Fibroblast of lung (primary cell): ENCODE data around the gene SLC26A2.

ENCODE experiments used
- CTCF ChIP-seq, 2 donors: IDR thresholded peaks in 1 of 2; conservative IDR thresholded peaks in 1 of 2; 1 replicate in 1 of 2; 2 replicates in 1 of 2; pipeline ENCODE4 v1.5.1; 2011 to 2012; ENCODE audit warnings: low read length in 2 of 2, control low read depth in 1 of 2, inconsistent platforms in 1 of 2, low read depth in 1 of 2, mild to moderate bottlenecking in 1 of 2
- EZH2 ChIP-seq: IDR thresholded peaks from 2 replicates; pipeline ENCODE4 v1.5.1; 2012; ENCODE audit warnings: low read length, control low read depth, mild to moderate bottlenecking; ENCODE audit errors: missing control alignments

- no peak for TF ChIP-seq CTCF (conservative IDR thresholded peaks at IDR 0.05 in 1 of 2, IDR thresholded peaks at IDR 0.05 in 1 of 2; ENCODE audit: low read depth in 1 of 2, low read length in 2 of 2)
- TF ChIP-seq EZH2, result no peak
Measured at GRCh38 chr5:150021491-150022157, 61.1 kb downstream of the SLC26A2 start.
